Measurements from ENCODE around the gene STAU1. TPM values are rescaled to one million over a fixed set of nuclear protein-coding genes. Genes with fewer than 3 reads are reported as not detected.
A peak's percentile ranks its signal among the peaks of the same experiment; 100 is the strongest.

Gene STAU1
- total RNA-seq, 1 experiment from 2014 or later = 135 TPM

DNA sequence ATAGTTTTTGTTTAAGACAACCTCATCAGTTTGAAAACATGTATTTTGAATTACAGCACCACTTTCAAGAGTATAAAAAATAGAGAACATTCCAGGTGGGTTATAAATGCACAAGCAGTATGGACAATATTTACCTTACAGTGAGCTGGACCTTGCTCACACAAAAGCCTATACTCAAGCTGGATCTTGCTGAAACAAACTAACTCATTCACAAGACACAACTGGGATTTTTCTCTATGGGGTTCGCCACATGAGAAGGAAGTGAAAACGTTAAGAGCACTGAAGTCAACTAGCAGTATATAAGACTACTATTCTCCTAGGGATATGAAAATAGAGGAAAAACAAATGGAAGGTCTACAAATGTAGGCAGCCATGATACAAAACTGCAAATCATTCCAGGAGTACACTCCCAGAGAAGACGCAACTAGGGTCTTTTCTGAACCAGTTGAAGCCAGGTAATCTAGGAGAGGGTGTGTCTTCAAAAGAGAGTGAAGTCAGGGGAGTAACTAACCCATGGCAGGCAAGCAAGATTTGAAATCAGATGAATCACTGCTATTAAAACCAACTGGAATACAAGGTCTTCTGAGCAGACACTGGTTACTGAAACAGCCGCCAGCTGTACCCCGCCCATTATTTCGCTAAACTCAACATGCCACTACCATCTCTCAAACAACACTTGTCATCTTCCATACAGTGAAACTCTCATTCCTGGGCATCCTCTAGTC, 26.5 kb downstream of the STAU1 start:
- H3K36me3 ChIP-seq = peaks cover 72% of the 10 kb centered on the region
- no peaks in the 10 kb centered on the region for H3K4me1 ChIP-seq
- no peak for DNase-seq
- no peak overlapping the region for H3K4me3 ChIP-seq
- H3K9me3 ChIP-seq (replicated peaks) = no peaks in the 10 kb centered on the region
- H3K27ac ChIP-seq = no peak overlapping the region
- H3K27me3 ChIP-seq = no peaks in the 10 kb centered on the region

DNA sequence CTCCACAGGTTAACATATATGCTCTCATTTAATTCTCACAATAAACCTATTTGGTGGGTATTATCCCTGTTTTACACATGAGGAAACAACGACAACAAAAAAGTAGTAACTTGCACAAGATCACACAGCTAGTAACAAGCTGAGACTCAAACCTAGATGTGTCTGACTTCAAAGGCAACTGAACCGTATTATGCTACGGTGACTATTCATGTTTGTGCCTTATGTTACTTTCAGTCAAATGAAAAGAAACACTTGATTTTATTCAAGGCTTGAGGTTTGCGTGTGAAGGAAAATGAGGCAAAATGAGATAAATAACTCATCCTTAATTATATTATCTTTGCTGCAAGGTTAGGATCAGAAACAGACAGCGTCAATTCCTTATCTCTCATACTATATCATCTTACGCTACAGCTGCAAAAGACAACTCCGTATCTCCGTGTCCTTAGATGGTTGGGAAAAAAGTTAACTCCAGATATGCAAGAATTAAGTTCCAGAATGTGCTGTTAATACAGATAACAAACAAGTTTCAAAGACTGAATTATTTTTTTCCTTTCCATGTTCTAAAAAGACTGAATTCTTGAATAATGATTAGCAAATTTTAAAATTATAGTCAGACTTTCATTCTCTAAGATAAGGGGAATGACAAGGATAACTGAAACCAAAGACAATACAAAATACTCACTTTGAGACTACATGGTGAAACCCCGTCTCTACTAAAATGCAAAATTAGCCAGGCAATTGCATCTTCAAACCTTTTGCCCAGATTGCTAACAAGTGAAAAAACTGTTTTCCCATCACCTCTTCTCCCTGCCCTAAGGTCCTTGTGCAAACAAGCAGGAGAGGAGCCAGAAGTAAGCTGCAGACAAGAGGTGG, 27.8 kb downstream of the STAU1 start:
- Histone ChIP-seq H3K4me1 (no peaks in the 10 kb centered on the region), H3K27ac (no peak overlapping the region), H3K36me3 (peaks cover 65% of the 10 kb centered on the region), H3K9me3 (replicated peaks) (no peaks in the 10 kb centered on the region), H3K4me3 (no peak overlapping the region), H3K27me3 (no peaks in the 10 kb centered on the region)
- DNase-seq = no peak

DNA sequence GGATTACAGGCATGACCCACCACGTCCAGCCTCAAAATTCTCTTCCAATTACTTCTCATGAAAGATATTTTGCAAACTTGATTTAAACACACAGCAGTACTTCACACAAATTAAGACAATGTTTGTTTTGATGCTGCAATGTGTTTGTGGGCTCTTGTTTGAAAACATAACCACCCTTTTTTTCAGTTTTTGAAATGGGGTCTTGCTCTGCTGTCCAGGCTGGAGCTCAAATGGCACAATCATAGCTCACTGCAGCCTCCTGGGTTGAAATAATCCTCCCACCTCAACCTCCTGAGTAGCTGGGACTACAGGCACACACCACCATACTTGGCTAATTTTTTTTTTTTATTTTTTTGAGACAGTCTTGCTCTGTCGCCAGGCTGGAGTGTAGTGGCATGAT, 31.0 kb downstream of the STAU1 start:
- DNase-seq = no peak
- H3K9me3 ChIP-seq (replicated peaks) = no peaks in the 10 kb centered on the region
- H3K27me3 ChIP-seq = no peaks in the 10 kb centered on the region
- no peak overlapping the region for H3K27ac ChIP-seq
- peaks cover 54% of the 10 kb centered on the region for H3K36me3 ChIP-seq
- H3K4me3 ChIP-seq = no peak overlapping the region
- H3K4me1 ChIP-seq = no peaks in the 10 kb centered on the region

DNA sequence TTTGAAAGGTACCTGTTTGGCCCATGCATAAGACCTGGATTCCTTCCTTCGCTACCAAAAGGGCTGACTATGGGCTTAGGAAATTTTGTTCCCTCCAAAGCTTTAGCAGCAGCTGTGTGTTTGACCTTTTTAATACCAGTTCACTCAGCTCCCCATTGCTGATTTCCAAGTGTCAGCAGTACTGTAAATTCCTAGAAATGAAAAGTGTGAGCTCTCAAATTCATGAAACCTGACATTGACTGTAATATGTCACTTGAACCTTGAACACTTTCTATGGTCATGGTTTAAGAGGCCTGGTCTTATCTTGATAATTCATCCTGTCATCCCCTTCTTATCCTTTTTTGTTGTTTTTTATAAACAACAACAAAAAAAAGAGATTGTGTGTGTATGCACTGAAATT, 31.7 kb downstream of the STAU1 start:
- DNase-seq = no peak
- no peaks in the 10 kb centered on the region for H3K9me3 ChIP-seq (replicated peaks)
- H3K36me3 ChIP-seq = peaks cover 55% of the 10 kb centered on the region
- H3K4me3 ChIP-seq = no peak overlapping the region
- H3K4me1 ChIP-seq = no peaks in the 10 kb centered on the region
- no peaks in the 10 kb centered on the region for H3K27me3 ChIP-seq
- no peak overlapping the region for H3K27ac ChIP-seq

DNA sequence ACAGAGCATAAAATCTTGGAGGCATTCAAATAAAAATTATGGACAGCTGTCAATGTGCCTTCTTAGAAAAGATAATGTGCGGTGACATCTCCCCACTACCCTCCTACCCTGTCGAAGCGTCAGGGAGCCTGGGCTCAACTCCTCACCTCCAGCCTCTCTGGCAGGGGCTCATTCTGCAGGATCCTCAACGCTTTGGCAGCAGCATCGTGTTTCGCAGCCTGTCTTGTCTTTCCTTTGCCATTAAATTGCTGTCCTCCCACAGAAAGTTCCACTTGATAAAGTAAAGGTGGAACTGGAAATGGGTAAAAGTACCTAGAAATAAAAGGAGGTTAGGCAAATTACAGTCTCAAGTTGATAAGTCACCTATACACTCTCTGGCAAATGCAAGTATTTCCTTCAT, 36.7 kb downstream of the STAU1 start:
- no peak overlapping the region for H3K4me3 ChIP-seq
- no peak for DNase-seq
- H3K9me3 ChIP-seq (replicated peaks) = no peaks in the 10 kb centered on the region; the same call in 1 of the 2 replicates
- peaks cover 61% of the 10 kb centered on the region for H3K36me3 ChIP-seq
- no peak overlapping the region for H3K27ac ChIP-seq
- peaks cover 8% of the 10 kb centered on the region; the same call in 1 of the 2 replicates for H3K4me1 ChIP-seq
- H3K27me3 ChIP-seq = no peaks in the 10 kb centered on the region

DNA sequence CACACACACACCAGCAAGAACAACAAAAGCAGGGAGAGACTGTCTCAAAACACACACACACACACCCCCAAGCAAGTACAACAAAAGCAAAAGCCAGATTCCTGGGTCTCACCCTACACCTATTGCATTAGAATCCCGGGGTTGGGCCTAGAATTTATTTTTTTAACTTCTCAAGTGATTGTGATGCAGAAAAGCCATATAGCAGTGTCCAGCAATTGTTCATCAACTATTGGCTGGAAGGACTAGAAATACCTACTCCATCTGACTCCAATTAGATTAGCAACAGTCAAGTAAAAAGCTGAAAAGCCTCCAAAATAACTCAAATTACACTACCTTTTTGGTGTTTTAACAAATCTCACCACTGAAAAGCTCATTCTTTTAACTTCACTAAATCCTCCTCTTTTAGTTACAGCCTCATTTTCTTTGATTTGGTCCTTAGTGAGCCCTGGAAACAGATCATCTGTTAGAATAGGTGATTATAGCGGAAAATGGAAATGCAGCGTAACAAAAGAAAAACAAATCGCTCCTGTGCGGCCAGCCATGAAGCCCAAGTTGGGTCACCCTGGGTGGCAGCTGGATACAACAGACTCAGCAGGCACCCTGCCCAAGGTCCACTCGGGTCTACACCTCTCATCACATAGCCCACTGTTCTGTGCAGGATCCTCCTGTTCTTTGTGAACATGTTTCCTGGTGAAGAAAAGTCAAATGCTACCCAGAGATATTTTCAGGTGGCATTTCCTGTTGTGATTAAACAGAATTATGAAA, 38.7 kb downstream of the STAU1 start:
- no peak overlapping the region for H3K27ac ChIP-seq
- no peaks in the 10 kb centered on the region; the same call in 1 of the 2 replicates for H3K9me3 ChIP-seq (replicated peaks)
- peaks cover 8% of the 10 kb centered on the region; the same call in 1 of the 2 replicates for H3K4me1 ChIP-seq
- peak; percentile 35 to 51 for DNase-seq
- H3K4me3 ChIP-seq = no peak overlapping the region
- no peaks in the 10 kb centered on the region for H3K27me3 ChIP-seq
- H3K36me3 ChIP-seq = peaks cover 65% of the 10 kb centered on the region

DNA sequence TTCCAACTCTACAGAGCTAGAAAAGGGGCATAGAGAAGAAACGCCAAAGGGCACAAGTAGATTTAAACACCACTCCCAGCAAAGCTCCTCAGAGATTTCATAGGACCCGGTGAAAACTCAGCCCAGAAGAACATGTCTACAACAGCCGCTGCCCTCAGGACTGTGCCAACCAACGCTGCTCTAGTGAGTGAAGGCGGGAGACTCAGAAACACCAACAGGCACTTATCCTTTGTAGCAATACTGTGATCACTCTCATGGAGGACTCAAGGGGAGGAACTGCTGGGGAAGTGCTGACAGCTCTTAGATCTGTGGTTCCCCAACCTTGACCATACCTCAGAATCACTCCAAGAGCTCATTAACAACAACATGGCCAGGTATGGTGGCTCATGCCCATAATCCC, 39.5 kb downstream of the STAU1 start:
- Histone ChIP-seq H3K4me3 (no peak overlapping the region), H3K27ac (no peak overlapping the region), H3K27me3 (no peaks in the 10 kb centered on the region), H3K4me1 (peaks cover 8% of the 10 kb centered on the region; the same call in 1 of the 2 replicates), H3K9me3 (replicated peaks) (no peaks in the 10 kb centered on the region; the same call in 1 of the 2 replicates), H3K36me3 (peaks cover 72% of the 10 kb centered on the region)
- no peak for DNase-seq

DNA sequence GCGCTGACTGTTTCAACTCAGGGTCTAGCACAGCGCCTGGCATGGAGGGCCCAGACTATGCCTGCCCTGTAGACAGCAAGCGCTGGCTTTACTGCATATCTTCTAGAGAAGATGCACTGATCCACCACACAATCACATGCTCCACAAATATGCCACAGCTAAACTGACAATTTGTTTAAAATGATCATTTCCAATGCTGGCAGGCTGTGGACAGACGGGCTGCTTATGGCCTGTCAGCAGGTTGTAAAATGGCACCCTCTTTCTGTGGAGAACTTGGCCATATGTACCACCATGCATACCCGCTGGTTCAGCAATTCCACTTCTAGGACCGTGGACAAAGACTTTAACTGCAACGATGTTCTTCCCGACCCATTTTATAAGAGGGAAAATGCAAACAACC, 40.8 kb downstream of the STAU1 start:
- no peak overlapping the region for H3K4me3 ChIP-seq
- peaks cover 72% of the 10 kb centered on the region for H3K36me3 ChIP-seq

DNA sequence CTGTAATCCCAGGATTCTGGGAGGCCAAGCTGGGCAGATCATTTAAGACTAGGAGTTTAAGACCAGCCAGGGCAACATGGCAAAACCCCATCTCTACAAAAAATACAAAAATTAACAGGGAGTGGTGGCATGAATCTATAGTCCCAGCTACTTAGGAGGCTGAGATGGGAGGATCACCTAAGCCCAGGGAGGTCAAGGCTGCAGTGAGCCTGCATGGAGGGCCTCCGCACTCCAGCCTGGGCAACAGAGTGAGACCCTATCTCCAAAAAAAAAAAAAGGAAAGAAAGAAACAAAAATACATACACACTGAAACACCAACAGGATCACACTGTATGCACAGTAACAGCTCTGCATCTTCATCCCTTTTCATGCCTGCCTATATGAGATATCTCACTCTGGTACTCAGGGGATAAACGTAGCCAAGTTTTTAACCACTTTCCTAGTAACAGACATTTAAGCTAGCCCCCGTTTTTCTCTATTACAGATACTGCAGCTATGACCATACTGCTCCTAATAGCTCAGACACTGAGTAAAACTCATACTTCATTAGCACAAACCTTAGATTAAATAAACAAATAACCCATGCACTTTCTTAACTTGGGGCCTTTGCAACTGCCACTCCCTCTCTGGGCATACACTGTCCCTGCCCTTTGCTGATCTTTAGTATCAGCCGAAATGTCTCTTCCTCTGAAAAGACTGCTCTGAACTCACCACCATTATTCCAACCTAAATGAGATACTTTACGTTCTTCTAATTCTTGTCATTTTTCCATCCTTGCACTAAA, 41.5 kb downstream of the STAU1 start:
- Histone ChIP-seq H3K4me3 (no peak overlapping the region), H3K4me1 (peaks cover 8% of the 10 kb centered on the region; the same call in 1 of the 2 replicates), H3K36me3 (peaks cover 67% of the 10 kb centered on the region), H3K27ac (no peak overlapping the region), H3K27me3 (no peaks in the 10 kb centered on the region), H3K9me3 (replicated peaks) (no peaks in the 10 kb centered on the region; the same call in 1 of the 2 replicates)
- DNase-seq = no peak

More for the DNA sequence above, 40.8 kb downstream of the STAU1 start:
- no peak overlapping the region for H3K27ac ChIP-seq
- H3K4me1 ChIP-seq = peaks cover 8% of the 10 kb centered on the region; the same call in 1 of the 2 replicates
- no peaks in the 10 kb centered on the region for H3K27me3 ChIP-seq
- no peak for DNase-seq
- no peaks in the 10 kb centered on the region; the same call in 1 of the 2 replicates for H3K9me3 ChIP-seq (replicated peaks)

DNA sequence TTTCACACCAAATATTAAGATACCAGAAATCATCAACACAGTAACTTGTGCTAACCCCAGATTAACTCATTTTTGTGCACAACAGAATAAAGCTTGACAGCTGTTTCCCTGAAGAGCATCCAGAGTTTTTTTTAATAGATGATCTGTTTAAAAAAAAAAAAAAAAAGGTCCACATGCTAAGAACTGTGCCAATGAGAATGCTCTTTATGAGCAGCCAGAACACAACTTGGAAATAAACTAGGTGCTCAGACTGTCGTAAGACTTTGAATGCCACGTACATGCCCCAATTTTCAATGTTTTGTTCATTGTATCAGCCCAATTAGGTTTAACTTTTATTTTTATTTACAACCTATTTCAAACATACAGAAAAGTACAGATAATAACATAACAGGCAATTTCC, 47.3 kb downstream of the STAU1 start:
- Histone ChIP-seq H3K4me1 (no peaks in the 10 kb centered on the region), H3K4me3 (no peak overlapping the region), H3K27me3 (no peaks in the 10 kb centered on the region), H3K9me3 (replicated peaks) (no peaks in the 10 kb centered on the region), H3K27ac (no peak overlapping the region), H3K36me3 (peaks cover 37% of the 10 kb centered on the region)
- DNase-seq = no peak

DNA sequence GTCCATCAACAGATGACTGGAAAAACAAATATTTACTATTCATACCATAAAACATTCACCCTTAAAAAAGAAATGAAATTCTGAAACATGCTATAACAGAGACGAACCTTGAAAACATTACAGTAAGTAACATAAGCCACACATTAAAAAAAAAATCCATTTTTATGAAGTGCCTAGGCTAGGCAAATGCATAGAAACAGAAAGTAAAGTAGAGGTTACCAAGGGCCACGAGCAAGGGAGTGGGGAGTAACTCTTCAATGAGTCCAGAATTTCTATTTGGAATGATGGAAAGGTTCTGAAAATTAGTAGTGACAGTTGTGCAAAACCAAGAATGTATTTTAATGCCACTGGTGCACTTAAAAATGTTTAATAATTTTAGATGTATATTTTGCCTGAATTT, 47.7 kb downstream of the STAU1 start:
- Histone ChIP-seq H3K36me3 (peaks cover 41% of the 10 kb centered on the region), H3K4me3 (no peak overlapping the region), H3K4me1 (no peaks in the 10 kb centered on the region), H3K27ac (no peak overlapping the region), H3K9me3 (replicated peaks) (no peaks in the 10 kb centered on the region), H3K27me3 (no peaks in the 10 kb centered on the region)
- DNase-seq = no peak

DNA sequence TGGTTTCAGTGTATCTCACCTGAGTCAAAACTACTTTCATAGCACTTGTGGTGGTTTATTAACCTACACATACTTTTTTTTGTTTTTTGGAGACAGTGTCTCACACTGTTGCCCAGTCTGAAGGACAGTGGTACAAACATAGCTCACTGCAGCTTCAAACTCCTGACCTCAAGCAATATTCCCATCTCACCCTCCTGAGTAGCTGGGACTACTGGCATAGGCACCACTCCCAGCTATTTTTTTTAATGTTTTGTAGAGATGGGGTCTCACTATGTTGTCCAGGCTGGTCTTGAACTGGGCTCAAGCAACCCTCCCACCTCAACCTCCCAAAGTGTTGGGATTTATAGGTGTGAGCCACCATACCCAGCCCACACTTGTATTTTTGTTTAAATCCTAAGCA, 49.7 kb downstream of the STAU1 start:
- Histone ChIP-seq H3K36me3 (peaks cover 38% of the 10 kb centered on the region), H3K27ac (no peak overlapping the region), H3K9me3 (replicated peaks) (no peaks in the 10 kb centered on the region), H3K27me3 (no peaks in the 10 kb centered on the region), H3K4me3 (no peak overlapping the region), H3K4me1 (no peaks in the 10 kb centered on the region)
- no peak for DNase-seq

DNA sequence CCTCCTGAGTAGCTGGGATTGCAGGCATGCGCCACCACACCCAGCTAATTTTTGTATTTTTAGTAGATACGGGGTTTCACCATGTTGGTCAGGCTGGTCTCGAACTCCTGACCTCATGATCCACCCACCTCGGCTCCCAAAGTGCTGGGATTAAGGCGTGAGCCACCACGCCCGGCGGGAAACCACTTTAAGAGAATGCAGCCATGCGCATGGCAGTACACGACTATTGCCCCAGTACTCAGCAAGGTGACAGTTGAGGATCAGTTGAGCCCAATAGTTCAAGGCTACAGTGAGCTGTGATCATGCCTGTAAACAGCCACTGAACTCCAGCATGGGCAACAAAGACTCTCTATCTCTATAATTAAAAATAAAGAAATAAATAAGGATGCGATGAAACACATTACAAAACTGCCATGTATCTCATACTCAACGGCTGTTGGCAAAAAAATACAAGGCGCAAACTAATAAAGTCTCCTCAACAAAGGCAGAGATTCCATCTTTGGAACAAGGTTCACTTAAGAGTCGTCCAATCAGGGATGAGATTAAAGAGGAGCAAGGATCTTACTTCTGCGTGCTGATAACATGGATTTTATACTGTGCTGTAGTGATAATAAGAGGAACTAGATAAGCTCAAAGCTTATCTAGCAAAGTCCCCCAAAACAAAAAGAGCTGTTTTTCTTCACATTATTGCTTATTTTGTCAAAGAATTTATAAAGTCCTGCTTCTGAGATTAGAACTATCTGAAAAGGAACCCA, 51.1 kb downstream of the STAU1 start:
- no peaks in the 10 kb centered on the region for H3K9me3 ChIP-seq (replicated peaks)
- no peaks in the 10 kb centered on the region for H3K27me3 ChIP-seq
- H3K27ac ChIP-seq = no peak overlapping the region
- no peak overlapping the region for H3K4me3 ChIP-seq
- H3K36me3 ChIP-seq = peaks cover 37% of the 10 kb centered on the region
- no peak for DNase-seq
- no peaks in the 10 kb centered on the region for H3K4me1 ChIP-seq
